SK-N-SH treated with all-trans-retinoic acid at 6 μM for 48 hours (cell line): ENCODE data around the gene ZNF473.

ENCODE experiments used
- ARNTL ChIP-seq: fragments of 450-650 bp; formaldehyde crosslinking; IDR thresholded peaks from 2 replicates; pipeline ENCODE4 v1.5.0; 2020; ENCODE audit warnings: low read depth, mild to moderate bottlenecking, moderate library complexity, borderline replicate concordance
- CREB5 ChIP-seq: fragments of 250-450 bp; sonication (Bioruptor Pico); IDR thresholded peaks from 2 replicates; pipeline ENCODE4 v1.5.1; 2020; ENCODE audit warnings: low read depth, mild to moderate bottlenecking, moderate library complexity
- CSDC2 ChIP-seq: fragments of 250-450 bp; sonication (Bioruptor Pico); IDR thresholded peaks from 2 replicates; pipeline ENCODE4 v1.5.0; 2020; ENCODE audit warnings: mild to moderate bottlenecking, moderate library complexity
- ISL1 ChIP-seq: fragments of 250-450 bp; sonication (Bioruptor Pico); IDR thresholded peaks from 2 replicates; pipeline ENCODE4 v2.1.2; 2022; ENCODE audit warnings: mild to moderate bottlenecking, moderate library complexity
- OSR1 ChIP-seq: fragments of 250-450 bp; sonication (Bioruptor Pico); IDR thresholded peaks from 2 replicates; pipeline ENCODE4 v1.8.0; 2022; ENCODE audit warnings: moderate library complexity, mild to moderate bottlenecking, inconsistent platforms
- PATZ1 ChIP-seq: fragments of 250-450 bp; sonication (Bioruptor Pico); IDR thresholded peaks from 2 replicates; pipeline ENCODE4 v1.8.0; 2020; ENCODE audit warnings: mild to moderate bottlenecking, moderate library complexity, borderline replicate concordance
- POU6F1 ChIP-seq: fragments of 250-450 bp; sonication (Bioruptor Pico); IDR thresholded peaks from 2 replicates; pipeline ENCODE4 v1.8.0; 2021; ENCODE audit warnings: low read depth, mild to moderate bottlenecking, moderate library complexity, borderline replicate concordance
- PPARA ChIP-seq: fragments of 250-450 bp; sonication (Bioruptor Pico); IDR thresholded peaks from 2 replicates; pipeline ENCODE4 v1.5.0; 2020; ENCODE audit warnings: mild to moderate bottlenecking, borderline replicate concordance
- RARB ChIP-seq: fragments of 250-450 bp; sonication (Bioruptor Pico); IDR thresholded peaks from 2 replicates; pipeline ENCODE4 v1.8.0; 2021; ENCODE audit warnings: mild to moderate bottlenecking, moderate library complexity
- TCF4 ChIP-seq: fragments of 250-450 bp; sonication (Bioruptor Pico); IDR thresholded peaks from 2 replicates; pipeline ENCODE4 v1.8.0; 2021; ENCODE audit warnings: mild to moderate bottlenecking, moderate library complexity, borderline replicate concordance
- TSHZ2 ChIP-seq: fragments of 250-450 bp; sonication (Bioruptor Pico); IDR thresholded peaks from 2 replicates; pipeline ENCODE4 v1.5.0; 2020; ENCODE audit warnings: mild to moderate bottlenecking, moderate library complexity
- ZC3H10 ChIP-seq: fragments of 250-450 bp; sonication (Bioruptor Pico); IDR thresholded peaks from 2 replicates; pipeline ENCODE4 v1.5.1; 2021; ENCODE audit warnings: mild to moderate bottlenecking, moderate library complexity

- no peak for TF ChIP-seq TCF4
- TF ChIP-seq PATZ1 (CRISPR knock-in tag) = no peak
- no peak for TF ChIP-seq CREB5 (CRISPR knock-in tag)
- no peak for TF ChIP-seq ISL1 (CRISPR knock-in tag)
- TF ChIP-seq POU6F1 (CRISPR knock-in tag) = no peak
- no peak for TF ChIP-seq ZC3H10 (CRISPR knock-in tag)
- TF ChIP-seq OSR1 (CRISPR knock-in tag) = no peak
- TF ChIP-seq CSDC2 (CRISPR knock-in tag) = no peak
- TF ChIP-seq ARNTL (CRISPR knock-in tag) = no peak
- TF ChIP-seq PPARA (CRISPR knock-in tag) = no peak
- TF ChIP-seq RARB (CRISPR knock-in tag) = no peak
- no peak for TF ChIP-seq TSHZ2 (CRISPR knock-in tag)
These were observed 39.5 kb upstream of the ZNF473 start for GRCh38 chr19:49986354-49986753.
